Measurements from ENCODE around the gene QSOX2.

QSOX2 gene

DNA sequence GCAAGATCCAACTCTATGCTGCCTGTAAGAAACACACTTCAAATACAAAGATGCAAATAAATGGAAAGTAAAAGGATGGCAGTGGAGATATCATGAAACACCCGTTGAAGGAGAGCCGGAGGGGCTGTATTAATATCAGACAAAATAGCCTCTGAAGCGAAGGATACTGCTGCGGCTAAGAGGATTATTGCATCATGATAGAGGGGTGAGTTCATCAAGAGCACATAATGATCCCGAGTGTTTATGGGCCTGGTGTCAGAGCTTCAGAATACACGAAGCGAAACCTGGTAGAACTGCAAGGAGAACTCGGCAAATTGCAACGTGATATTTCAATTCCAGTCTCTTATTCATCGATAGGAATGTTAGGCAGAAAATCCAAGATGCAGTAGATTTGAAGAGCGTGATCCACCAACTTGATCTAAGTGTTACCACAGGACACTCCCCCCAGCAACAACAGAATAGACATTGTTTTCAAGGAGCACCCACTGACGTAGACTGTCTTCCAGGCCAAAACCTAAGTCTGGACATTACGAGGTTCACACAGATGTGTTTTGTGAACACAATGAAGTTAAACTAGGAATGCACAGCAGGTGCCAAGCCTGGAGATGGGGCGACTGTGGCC lies 27.7 kb upstream of the QSOX2 start:
- Histone ChIP-seq H3K27ac (ENCODE audit: low read length) (no peak overlapping the region), H3K27me3 (replicated peaks; ENCODE audit: insufficient read depth, low read length) (peaks cover 95% of the 10 kb centered on the region), H2AFZ (ENCODE audit: low read length) (no peak overlapping the region), H3K9me3 (replicated peaks; ENCODE audit: insufficient read depth, low read length) (no peaks in the 10 kb centered on the region), H3K4me2 (ENCODE audit: low read depth, low read length) (no peak overlapping the region), H3K36me3 (replicated peaks; ENCODE audit: insufficient read depth, low read length) (no peaks in the 10 kb centered on the region), H3K79me2 (ENCODE audit: low read length) (no peaks in the 10 kb centered on the region), H3K9me2 (replicated peaks; ENCODE audit: insufficient read depth, low read length) (no peaks in the 10 kb centered on the region), H3F3A (ENCODE audit: insufficient read depth, low read length) (no peaks in the 10 kb centered on the region), H4K20me1 (ENCODE audit: insufficient read depth, low read length) (no peaks in the 10 kb centered on the region), H3K4me1 (ENCODE audit: low read length) (no peaks in the 10 kb centered on the region), H3K4me3 (ENCODE audit: low read length) (no peak overlapping the region), H3K9ac (ENCODE audit: low read length) (no peak overlapping the region)
- TF ChIP-seq, protein P1, sequence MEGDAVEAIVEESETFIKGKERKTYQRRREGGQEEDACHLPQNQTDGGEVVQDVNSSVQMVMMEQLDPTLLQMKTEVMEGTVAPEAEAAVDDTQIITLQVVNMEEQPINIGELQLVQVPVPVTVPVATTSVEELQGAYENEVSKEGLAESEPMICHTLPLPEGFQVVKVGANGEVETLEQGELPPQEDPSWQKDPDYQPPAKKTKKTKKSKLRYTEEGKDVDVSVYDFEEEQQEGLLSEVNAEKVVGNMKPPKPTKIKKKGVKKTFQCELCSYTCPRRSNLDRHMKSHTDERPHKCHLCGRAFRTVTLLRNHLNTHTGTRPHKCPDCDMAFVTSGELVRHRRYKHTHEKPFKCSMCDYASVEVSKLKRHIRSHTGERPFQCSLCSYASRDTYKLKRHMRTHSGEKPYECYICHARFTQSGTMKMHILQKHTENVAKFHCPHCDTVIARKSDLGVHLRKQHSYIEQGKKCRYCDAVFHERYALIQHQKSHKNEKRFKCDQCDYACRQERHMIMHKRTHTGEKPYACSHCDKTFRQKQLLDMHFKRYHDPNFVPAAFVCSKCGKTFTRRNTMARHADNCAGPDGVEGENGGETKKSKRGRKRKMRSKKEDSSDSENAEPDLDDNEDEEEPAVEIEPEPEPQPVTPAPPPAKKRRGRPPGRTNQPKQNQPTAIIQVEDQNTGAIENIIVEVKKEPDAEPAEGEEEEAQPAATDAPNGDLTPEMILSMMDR (IDR thresholded peaks at IDR 0.05; ENCODE audit: low read length): no peak
- TF ChIP-seq EZH2phosphoT487 (IDR thresholded peaks at IDR 0.05; ENCODE audit: low read length) (no peak), EZH2 (optimal IDR thresholded peaks at IDR 0.05; ENCODE audit: low read depth, low read length) (no peak)
- no peak for DNase-seq

DNA sequence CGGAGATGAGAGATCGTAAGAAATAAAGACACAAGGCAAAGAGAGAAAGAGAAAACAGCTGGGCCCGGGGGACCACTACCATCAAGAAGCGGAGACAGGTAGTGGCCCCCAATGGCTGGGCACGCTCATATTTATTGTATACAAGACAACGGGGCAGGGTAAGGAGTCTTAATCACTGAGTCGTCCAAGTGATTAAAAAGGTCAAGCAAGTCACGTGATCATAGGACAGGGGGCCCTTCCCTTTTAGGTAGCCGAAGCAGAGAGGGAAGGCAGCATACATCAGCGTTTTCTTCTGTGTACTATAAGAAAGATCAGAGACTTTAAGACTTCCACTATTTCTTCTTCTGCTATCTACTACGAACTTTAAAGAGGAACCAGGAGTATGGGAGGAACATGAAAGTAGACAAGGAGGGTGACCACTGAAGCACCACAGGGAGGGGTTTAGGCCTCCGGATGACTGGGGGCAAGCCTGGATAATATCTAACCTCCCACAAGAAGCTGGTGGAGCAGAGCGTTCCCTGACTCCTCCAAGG lies 24.6 kb upstream of the QSOX2 start:
- Histone ChIP-seq H3K27ac (ENCODE audit: low read length) (no peak overlapping the region), H3K27me3 (replicated peaks; ENCODE audit: insufficient read depth, low read length) (peaks cover 91% of the 10 kb centered on the region), H3K4me1 (ENCODE audit: low read length) (no peaks in the 10 kb centered on the region), H2AFZ (ENCODE audit: low read length) (no peak overlapping the region), H4K20me1 (ENCODE audit: insufficient read depth, low read length) (no peaks in the 10 kb centered on the region), H3K9me3 (replicated peaks; ENCODE audit: insufficient read depth, low read length) (no peaks in the 10 kb centered on the region), H3K79me2 (ENCODE audit: low read length) (no peaks in the 10 kb centered on the region), H3K4me3 (ENCODE audit: low read length) (no peak overlapping the region), H3K9me2 (replicated peaks; ENCODE audit: insufficient read depth, low read length) (no peaks in the 10 kb centered on the region), H3K9ac (ENCODE audit: low read length) (no peak overlapping the region), H3F3A (ENCODE audit: insufficient read depth, low read length) (no peaks in the 10 kb centered on the region), H3K4me2 (ENCODE audit: low read depth, low read length) (no peak overlapping the region), H3K36me3 (replicated peaks; ENCODE audit: insufficient read depth, low read length) (no peaks in the 10 kb centered on the region)
- no peak for DNase-seq
- no peak for TF ChIP-seq EZH2phosphoT487 (IDR thresholded peaks at IDR 0.05; ENCODE audit: low read length)
- TF ChIP-seq, protein P1 (IDR thresholded peaks at IDR 0.05; ENCODE audit: low read length): no peak
- no peak for TF ChIP-seq EZH2 (optimal IDR thresholded peaks at IDR 0.05; ENCODE audit: low read depth, low read length)

DNA sequence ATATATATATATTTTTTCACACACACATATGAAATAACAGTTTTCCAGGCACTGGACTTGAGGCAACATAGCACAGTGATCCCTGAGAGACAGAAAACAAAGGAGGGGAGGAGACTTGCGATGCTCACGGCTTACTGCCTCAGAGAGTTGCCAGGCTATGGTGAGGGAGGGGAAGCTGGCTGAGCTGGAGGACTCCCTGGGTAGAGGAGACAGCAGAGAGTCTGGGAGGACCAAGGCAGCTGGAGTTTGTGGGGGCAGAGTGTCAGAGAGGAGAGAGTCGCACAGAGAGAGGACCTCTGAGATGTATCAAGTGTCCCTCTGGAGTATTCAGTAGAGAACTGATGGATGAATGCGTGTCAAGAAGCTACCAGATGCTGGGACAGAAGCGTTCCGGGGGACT lies 23.1 kb upstream of the QSOX2 start:
- Histone ChIP-seq H3K9ac (ENCODE audit: low read length) (no peak overlapping the region), H3K79me2 (ENCODE audit: low read length) (no peaks in the 10 kb centered on the region), H3K4me3 (ENCODE audit: low read length) (no peak overlapping the region), H3K27ac (ENCODE audit: low read length) (no peak overlapping the region), H3F3A (ENCODE audit: insufficient read depth, low read length) (no peaks in the 10 kb centered on the region), H3K4me1 (ENCODE audit: low read length) (no peaks in the 10 kb centered on the region), H3K4me2 (ENCODE audit: low read depth, low read length) (no peak overlapping the region), H4K20me1 (ENCODE audit: insufficient read depth, low read length) (no peaks in the 10 kb centered on the region), H3K36me3 (replicated peaks; ENCODE audit: insufficient read depth, low read length) (no peaks in the 10 kb centered on the region), H3K9me2 (replicated peaks; ENCODE audit: insufficient read depth, low read length) (no peaks in the 10 kb centered on the region), H3K9me3 (replicated peaks; ENCODE audit: insufficient read depth, low read length) (no peaks in the 10 kb centered on the region), H2AFZ (ENCODE audit: low read length) (no peak overlapping the region), H3K27me3 (replicated peaks; ENCODE audit: insufficient read depth, low read length) (peaks cover 91% of the 10 kb centered on the region)
- no peak for DNase-seq
- no peak for TF ChIP-seq EZH2phosphoT487 (IDR thresholded peaks at IDR 0.05; ENCODE audit: low read length)
- TF ChIP-seq EZH2 (optimal IDR thresholded peaks at IDR 0.05; ENCODE audit: low read depth, low read length): no peak
- TF ChIP-seq, protein P1 (IDR thresholded peaks at IDR 0.05; ENCODE audit: low read length): no peak
